Glutamatergic neuron (in vitro differentiated cells): ENCODE measurements around the gene AGRN. TPM values are rescaled to one million over a fixed set of nuclear protein-coding genes. Genes with fewer than 3 reads are reported as not detected.
"Not testable (repeated sequence)": the region's sequence is repeated elsewhere in the genome, so short reads cannot be mapped to it uniquely, and the experiment has no call there.

Experiments
- DNase-seq: peaks from one replicate; pipeline ENCODE4 v3.0.0; 2022
- H3K27ac Mint-ChIP-seq: one replicate; pipeline ENCODE4 v1.8.0; 2020; ENCODE audit warnings: mild to moderate bottlenecking, mixed read lengths, inconsistent platforms; ENCODE audit not compliant: unreplicated experiment
- H3K27me3 Mint-ChIP-seq: one replicate; pipeline ENCODE4 v1.8.0; 2020; ENCODE audit warnings: mild to moderate bottlenecking, moderate library complexity, mixed read lengths, inconsistent platforms; ENCODE audit not compliant: unreplicated experiment
- H3K36me3 Mint-ChIP-seq: one replicate; pipeline ENCODE4 v1.8.0; 2020; ENCODE audit warnings: mild to moderate bottlenecking, mixed read lengths, inconsistent platforms; ENCODE audit not compliant: unreplicated experiment
- H3K4me1 Mint-ChIP-seq: one replicate; pipeline ENCODE4 v1.8.0; 2020; ENCODE audit warnings: mild to moderate bottlenecking, low read depth, mixed read lengths, inconsistent platforms; ENCODE audit not compliant: unreplicated experiment
- H3K4me3 Mint-ChIP-seq: one replicate; pipeline ENCODE4 v1.8.0; 2020; ENCODE audit warnings: mild to moderate bottlenecking, mixed read lengths, inconsistent platforms; ENCODE audit not compliant: unreplicated experiment
- H3K9me3 Mint-ChIP-seq: one replicate; pipeline ENCODE4 v1.8.0; 2020; ENCODE audit warnings: mild to moderate bottlenecking, moderate library complexity, mixed read lengths, inconsistent platforms; ENCODE audit not compliant: unreplicated experiment
- total RNA-seq: library from RNA; stranded (reverse); fragmentation: NEBNext Ultra II Directional; extraction: Animal tissue kit (Norgen Biotek cat#: 25700); gene quantifications from one replicate; pipeline ENCODE4 v1.2.1, GENCODE V29; 2021; ENCODE audit not compliant: unreplicated experiment
- TF ChIP-seq, protein P1 (sequence below): fragments of 200-600 bp; sonication (generic); IDR thresholded peaks from one replicate; pipeline ENCODE4 v1.5.0; 2021; ENCODE audit not compliant: partially characterized antibody, unreplicated experiment

Gene AGRN
- total RNA-seq, 1 donor from 2014 or later, result 914 TPM

DNA sequence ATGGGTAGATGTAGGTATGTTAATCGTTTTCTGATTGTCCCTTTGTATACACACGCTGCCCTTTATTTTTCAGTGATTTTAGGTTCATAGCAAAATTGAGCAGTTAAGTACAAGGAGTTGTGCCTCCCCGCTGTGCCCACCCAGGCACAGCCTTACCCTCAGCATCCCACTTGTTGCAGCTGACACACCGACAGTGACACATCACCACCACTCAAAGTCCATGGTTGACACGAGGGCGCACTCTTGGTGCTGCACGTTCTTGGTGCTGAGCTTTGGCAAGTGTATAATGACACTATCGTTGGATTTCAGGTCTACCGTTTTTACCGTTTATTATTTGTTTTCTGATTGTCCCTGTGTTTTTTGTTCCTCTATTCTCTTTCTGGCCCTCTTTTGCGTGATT lies 80.4 kb downstream of the AGRN start:
- no peak overlapping the region for H3K27ac Mint-ChIP-seq
- no peaks in the 10 kb centered on the region for H3K4me1 Mint-ChIP-seq
- DNase-seq, result no peak
- H3K4me3 Mint-ChIP-seq, result no peak overlapping the region
- H3K27me3 Mint-ChIP-seq, result peaks cover 8% of the 10 kb centered on the region
- TF ChIP-seq, protein P1, sequence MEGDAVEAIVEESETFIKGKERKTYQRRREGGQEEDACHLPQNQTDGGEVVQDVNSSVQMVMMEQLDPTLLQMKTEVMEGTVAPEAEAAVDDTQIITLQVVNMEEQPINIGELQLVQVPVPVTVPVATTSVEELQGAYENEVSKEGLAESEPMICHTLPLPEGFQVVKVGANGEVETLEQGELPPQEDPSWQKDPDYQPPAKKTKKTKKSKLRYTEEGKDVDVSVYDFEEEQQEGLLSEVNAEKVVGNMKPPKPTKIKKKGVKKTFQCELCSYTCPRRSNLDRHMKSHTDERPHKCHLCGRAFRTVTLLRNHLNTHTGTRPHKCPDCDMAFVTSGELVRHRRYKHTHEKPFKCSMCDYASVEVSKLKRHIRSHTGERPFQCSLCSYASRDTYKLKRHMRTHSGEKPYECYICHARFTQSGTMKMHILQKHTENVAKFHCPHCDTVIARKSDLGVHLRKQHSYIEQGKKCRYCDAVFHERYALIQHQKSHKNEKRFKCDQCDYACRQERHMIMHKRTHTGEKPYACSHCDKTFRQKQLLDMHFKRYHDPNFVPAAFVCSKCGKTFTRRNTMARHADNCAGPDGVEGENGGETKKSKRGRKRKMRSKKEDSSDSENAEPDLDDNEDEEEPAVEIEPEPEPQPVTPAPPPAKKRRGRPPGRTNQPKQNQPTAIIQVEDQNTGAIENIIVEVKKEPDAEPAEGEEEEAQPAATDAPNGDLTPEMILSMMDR, result no peak
- peaks cover 16% of the 10 kb centered on the region for H3K36me3 Mint-ChIP-seq
- H3K9me3 Mint-ChIP-seq, result peaks cover 5% of the 10 kb centered on the region

DNA sequence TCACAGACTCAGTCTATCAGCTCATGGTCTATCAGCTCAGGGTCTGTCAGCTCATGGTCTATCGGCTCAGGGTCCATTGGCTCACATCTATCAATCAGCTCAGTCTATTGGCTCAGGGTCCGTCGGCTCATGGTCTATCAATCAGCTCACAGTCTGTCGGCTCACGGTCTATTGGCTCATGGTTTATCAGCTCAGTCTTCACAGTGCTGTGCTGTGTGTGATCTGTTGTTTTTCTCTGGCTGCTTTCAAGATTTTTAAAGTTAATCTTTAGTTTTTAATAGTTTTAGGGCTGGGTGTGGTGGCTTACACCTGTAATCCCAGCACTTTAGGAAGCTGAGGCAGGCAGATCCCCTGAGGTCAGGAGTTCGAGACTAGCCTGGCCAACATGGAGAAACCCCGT lies 81.6 kb downstream of the AGRN start:
- Mint-ChIP-seq H3K27me3 (peaks cover 8% of the 10 kb centered on the region), H3K4me3 (no peak overlapping the region), H3K36me3 (peaks cover 16% of the 10 kb centered on the region), H3K9me3 (peaks cover 5% of the 10 kb centered on the region), H3K27ac (no peak overlapping the region), H3K4me1 (no peaks in the 10 kb centered on the region)
- no peak for DNase-seq
- TF ChIP-seq, protein P1, result no peak

DNA sequence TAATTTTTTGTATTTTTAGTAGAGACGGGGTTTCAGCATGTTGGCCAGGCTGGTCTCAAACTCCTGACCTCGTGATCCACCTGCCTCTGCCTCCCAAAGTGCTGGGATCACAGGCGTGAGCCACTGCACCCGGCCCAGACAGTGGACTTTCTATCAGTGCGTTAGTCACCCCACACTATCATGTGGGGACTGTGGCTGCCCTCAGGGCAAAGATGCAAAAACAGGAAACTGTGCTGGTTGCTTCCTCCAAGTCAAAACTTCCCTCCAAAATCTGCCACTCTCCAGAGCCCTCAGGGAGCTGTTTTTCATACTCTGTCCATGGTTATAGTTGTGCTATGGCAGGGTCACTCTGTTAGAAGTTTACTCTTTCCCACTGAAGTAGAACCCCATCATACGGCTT lies 84.2 kb downstream of the AGRN start:
- DNase-seq, H3K27me3 Mint-ChIP-seq, H3K9me3 Mint-ChIP-seq, H3K27ac Mint-ChIP-seq, H3K4me1 Mint-ChIP-seq, H3K4me3 Mint-ChIP-seq: not testable (repeated sequence)
- peaks cover 13% of the 10 kb centered on the region for H3K36me3 Mint-ChIP-seq

Other genes starting within 250 kb of the AGRN start
- 46.2 TPM for gene SAMD11, start 96.2 kb upstream of the AGRN start, total RNA-seq
- gene NOC2L, start 60.9 kb upstream of the AGRN start, total RNA-seq, result 90.3 TPM
- gene KLHL17, start 59.5 kb upstream of the AGRN start, total RNA-seq, result 103 TPM
- gene PLEKHN1, start 53.6 kb upstream of the AGRN start, total RNA-seq, result 0.29 TPM
- 0.32 TPM for gene PERM1, start 38.0 kb upstream of the AGRN start, total RNA-seq
- 218 TPM for gene HES4, start 20.0 kb upstream of the AGRN start, total RNA-seq
- 18.4 TPM for gene ISG15, start 6.6 kb upstream of the AGRN start, total RNA-seq
- gene RNF223, start 54.2 kb downstream of the AGRN start, total RNA-seq, result not detected
- gene C1orf159, start 96.0 kb downstream of the AGRN start, total RNA-seq, result 24.5 TPM
- gene TTLL10, start 153.8 kb downstream of the AGRN start, total RNA-seq, result not detected
- gene TNFRSF18, start 186.5 kb downstream of the AGRN start, total RNA-seq, result 3.0 TPM
- gene TNFRSF4, start 194.0 kb downstream of the AGRN start, total RNA-seq, result 0.29 TPM
- 89.2 TPM for gene SDF4, start 211.9 kb downstream of the AGRN start, total RNA-seq
- 30.0 TPM for gene B3GALT6, start 212.1 kb downstream of the AGRN start, total RNA-seq
- gene C1QTNF12, start 226.6 kb downstream of the AGRN start, total RNA-seq, result 9.1 TPM